Measurements from ENCODE around the gene PCSK2. TPM values are rescaled to one million over a fixed set of nuclear protein-coding genes. Genes with fewer than 3 reads are reported as not detected.

PCSK2 gene
- total RNA-seq, 1 experiment from 2014 or later: not detected

GRCh38 chr20:17530153-17530552, 303.3 kb downstream of the PCSK2 start:
- H3K27ac Mint-ChIP-seq (ENCODE audit: unreplicated experiment): no peak overlapping the region
- no peaks in the 10 kb centered on the region for H3K9me3 Mint-ChIP-seq (ENCODE audit: low read depth, unreplicated experiment)
- CTCF ChIA-PET: no interaction called here
- DNase-seq: no peak
- H3K4me3 Mint-ChIP-seq (ENCODE audit: low read depth, unreplicated experiment): no peak overlapping the region
- H3K27me3 Mint-ChIP-seq (ENCODE audit: unreplicated experiment): no peaks in the 10 kb centered on the region
- intact Hi-C loops (cut with micrococcal nuclease; ENCODE audit: unreplicated experiment): no loop called here
- no TSS peak for BruUV-seq (replicated peaks)
- peaks cover 6% of the 10 kb centered on the region for H3K36me3 Mint-ChIP-seq (ENCODE audit: insufficient read depth, unreplicated experiment)
- TF ChIP-seq CTCF (IDR thresholded peaks at IDR 0.05; ENCODE audit: unreplicated experiment): no peak
- no peaks in the 10 kb centered on the region for H3K4me1 Mint-ChIP-seq (ENCODE audit: low read depth, unreplicated experiment)

GRCh38 chr20:17530716-17531664, 304.1 kb downstream of the PCSK2 start, which contains the start of gene BFSP1:
TSS of gene BFSP1 (minus strand) at chr20:17531379. CDS start at chr20:17531329, 50 bp downstream.
- H3K4me1 Mint-ChIP-seq (ENCODE audit: low read depth, unreplicated experiment): no peaks in the 10 kb centered on the region
- H3K9me3 Mint-ChIP-seq (ENCODE audit: low read depth, unreplicated experiment): no peaks in the 10 kb centered on the region
- BruUV-seq (replicated peaks): no TSS peak
- H3K27ac Mint-ChIP-seq (ENCODE audit: unreplicated experiment): no peak within 1 kb of the TSS
- TF ChIP-seq CTCF (IDR thresholded peaks at IDR 0.05; ENCODE audit: unreplicated experiment): no peak
- intact Hi-C loops (cut with micrococcal nuclease; ENCODE audit: unreplicated experiment): no loop called here
- H3K4me3 Mint-ChIP-seq (ENCODE audit: low read depth, unreplicated experiment): peak within 1 kb of the TSS; percentile 64
- peaks cover 6% of the 10 kb centered on the region for H3K36me3 Mint-ChIP-seq (ENCODE audit: insufficient read depth, unreplicated experiment)
- H3K27me3 Mint-ChIP-seq (ENCODE audit: unreplicated experiment): no peaks in the 10 kb centered on the region
- CTCF ChIA-PET: no interaction called here
- DNase-seq: peak; percentile 45

- no peaks in the 10 kb centered on the region for H3K27me3 Mint-ChIP-seq (ENCODE audit: unreplicated experiment)
- BruUV-seq (replicated peaks): TSS peak; percentile 65
- intact Hi-C loops (cut with micrococcal nuclease; ENCODE audit: unreplicated experiment): no loop called here
These were observed 304.8 kb downstream of the PCSK2 start for GRCh38 chr20:17531665-17532025.

GRCh38 chr20:17533396-17533795, 306.6 kb downstream of the PCSK2 start:
- intact Hi-C loops (cut with micrococcal nuclease; ENCODE audit: unreplicated experiment): no loop called here
- Mint-ChIP-seq H3K36me3 (ENCODE audit: insufficient read depth, unreplicated experiment) (peaks cover 6% of the 10 kb centered on the region), H3K9me3 (ENCODE audit: low read depth, unreplicated experiment) (no peaks in the 10 kb centered on the region), H3K27me3 (ENCODE audit: unreplicated experiment) (no peaks in the 10 kb centered on the region), H3K4me1 (ENCODE audit: low read depth, unreplicated experiment) (no peaks in the 10 kb centered on the region), H3K27ac (ENCODE audit: unreplicated experiment) (no peak overlapping the region), H3K4me3 (ENCODE audit: low read depth, unreplicated experiment) (no peak overlapping the region)
- BruUV-seq (replicated peaks): no TSS peak
- DNase-seq: no peak
- CTCF ChIA-PET: interaction anchor here (0.6 kb wide), 1 partner anchor 37 kb away, joined by 5 read pairs; the partner anchor contains the start of gene DSTN
- no peak for TF ChIP-seq CTCF (IDR thresholded peaks at IDR 0.05; ENCODE audit: unreplicated experiment)

More at GRCh38 chr20:17531665-17532025, 304.8 kb downstream of the PCSK2 start:
- Mint-ChIP-seq H3K4me1 (ENCODE audit: low read depth, unreplicated experiment) (no peaks in the 10 kb centered on the region), H3K27ac (ENCODE audit: unreplicated experiment) (no peak overlapping the region), H3K4me3 (ENCODE audit: low read depth, unreplicated experiment) (peak overlapping the region; percentile 64), H3K9me3 (ENCODE audit: low read depth, unreplicated experiment) (no peaks in the 10 kb centered on the region), H3K36me3 (ENCODE audit: insufficient read depth, unreplicated experiment) (peaks cover 6% of the 10 kb centered on the region)
- CTCF ChIA-PET: no interaction called here
- no peak for DNase-seq
- no peak for TF ChIP-seq CTCF (IDR thresholded peaks at IDR 0.05; ENCODE audit: unreplicated experiment)
